ENCODE measurements around the gene SLC16A4. TPM values are rescaled to one million over a fixed set of nuclear protein-coding genes. Genes with fewer than 3 reads are reported as not detected.
A peak's percentile ranks its signal among the peaks of the same experiment; 100 is the strongest.
"Not testable (repeated sequence)": the region's sequence is repeated elsewhere in the genome, so short reads cannot be mapped to it uniquely, and the experiment has no call there.

Gene SLC16A4
- total RNA-seq, 1 donor, result 241 TPM

DNA sequence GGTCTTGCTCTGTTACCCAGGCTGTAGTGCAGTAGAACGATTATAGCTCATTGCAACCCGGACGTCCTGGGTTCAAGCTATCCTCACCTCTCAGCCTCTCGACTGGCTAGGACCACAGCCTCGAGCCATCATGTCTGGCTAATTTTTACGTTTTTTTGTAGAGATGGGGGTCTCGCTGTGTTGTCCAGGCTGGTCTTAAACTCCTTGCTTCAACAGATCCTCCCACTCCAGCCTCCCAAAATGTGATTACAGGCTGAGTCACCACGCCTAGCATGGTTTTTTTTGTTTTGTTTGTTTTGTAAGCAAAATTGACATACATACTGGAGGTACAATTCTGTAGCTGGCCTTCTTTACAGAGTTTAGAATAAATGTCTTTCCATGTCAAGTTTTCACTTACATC, 17.7 kb upstream of the SLC16A4 start:
- TF ChIP-seq, protein P1, sequence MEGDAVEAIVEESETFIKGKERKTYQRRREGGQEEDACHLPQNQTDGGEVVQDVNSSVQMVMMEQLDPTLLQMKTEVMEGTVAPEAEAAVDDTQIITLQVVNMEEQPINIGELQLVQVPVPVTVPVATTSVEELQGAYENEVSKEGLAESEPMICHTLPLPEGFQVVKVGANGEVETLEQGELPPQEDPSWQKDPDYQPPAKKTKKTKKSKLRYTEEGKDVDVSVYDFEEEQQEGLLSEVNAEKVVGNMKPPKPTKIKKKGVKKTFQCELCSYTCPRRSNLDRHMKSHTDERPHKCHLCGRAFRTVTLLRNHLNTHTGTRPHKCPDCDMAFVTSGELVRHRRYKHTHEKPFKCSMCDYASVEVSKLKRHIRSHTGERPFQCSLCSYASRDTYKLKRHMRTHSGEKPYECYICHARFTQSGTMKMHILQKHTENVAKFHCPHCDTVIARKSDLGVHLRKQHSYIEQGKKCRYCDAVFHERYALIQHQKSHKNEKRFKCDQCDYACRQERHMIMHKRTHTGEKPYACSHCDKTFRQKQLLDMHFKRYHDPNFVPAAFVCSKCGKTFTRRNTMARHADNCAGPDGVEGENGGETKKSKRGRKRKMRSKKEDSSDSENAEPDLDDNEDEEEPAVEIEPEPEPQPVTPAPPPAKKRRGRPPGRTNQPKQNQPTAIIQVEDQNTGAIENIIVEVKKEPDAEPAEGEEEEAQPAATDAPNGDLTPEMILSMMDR (IDR thresholded peaks at IDR 0.05; ENCODE audit: insufficient read depth, low read depth, low read length), result no peak
- DNase-seq (ENCODE audit: low read depth), result no peak
- H3K4me3 ChIP-seq (ENCODE audit: low read depth, low read length), result peak overlapping the region; percentile 73

- peak; percentile 94 for DNase-seq (ENCODE audit: low read depth)
- peak within 1 kb of the TSS; percentile 73 for H3K4me3 ChIP-seq (ENCODE audit: low read depth, low read length)
- TF ChIP-seq, protein P1 (IDR thresholded peaks at IDR 0.05; ENCODE audit: insufficient read depth, low read depth, low read length), result no peak
Observed at GRCh38 chr1:110407260-110408210, 16.7 kb upstream of the SLC16A4 start, which contains the start of gene LAMTOR5. Gene LAMTOR5 (minus strand): TSS chr1:110407694. CDS start chr1:110407620, 74 bp downstream.

DNA sequence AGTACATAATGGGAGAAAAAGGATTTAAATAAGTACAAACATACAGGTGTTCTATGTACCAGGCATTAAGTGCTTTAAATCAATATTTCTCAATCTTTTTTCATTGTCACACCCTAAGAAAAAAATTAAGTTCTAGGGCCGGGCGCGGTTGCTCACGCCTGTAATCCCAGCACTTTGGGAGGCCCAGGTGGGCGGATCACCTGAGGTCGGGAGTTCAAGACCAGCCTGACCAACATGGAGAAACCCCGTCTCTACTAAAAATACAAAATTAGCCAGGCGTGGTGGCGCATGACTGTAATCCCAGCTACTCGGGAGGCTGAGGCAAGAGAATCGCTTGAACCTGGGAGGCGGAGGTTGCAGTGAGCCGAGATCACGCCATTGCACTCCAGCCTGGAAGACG, 15.6 kb upstream of the SLC16A4 start:
- H3K4me3 ChIP-seq (ENCODE audit: low read depth, low read length), result peak overlapping the region; percentile 73

DNA sequence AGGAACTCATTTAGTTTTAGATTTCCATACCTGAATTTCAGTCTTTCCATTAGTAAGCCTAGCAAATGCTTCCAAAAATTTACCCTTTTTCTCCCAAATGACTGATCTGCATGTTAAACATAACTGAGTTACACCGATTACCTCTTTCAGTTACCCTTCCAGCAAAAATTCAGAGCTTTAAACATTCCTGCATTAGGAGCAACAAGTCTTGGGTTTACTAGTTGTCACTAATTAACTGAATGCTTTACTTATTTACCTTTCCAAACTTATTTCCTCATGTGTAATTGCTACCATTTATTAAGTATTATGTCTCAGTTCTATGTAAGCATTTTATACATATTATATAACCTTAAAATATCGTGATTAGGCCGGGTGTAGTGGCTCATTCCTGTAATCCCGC, 13.6 kb upstream of the SLC16A4 start:
- no peak for DNase-seq (ENCODE audit: low read depth)
- TF ChIP-seq, protein P1 (IDR thresholded peaks at IDR 0.05; ENCODE audit: insufficient read depth, low read depth, low read length), result no peak
- no peak overlapping the region for H3K4me3 ChIP-seq (ENCODE audit: low read depth, low read length)

More for the DNA sequence above, 15.6 kb upstream of the SLC16A4 start:
- DNase-seq (ENCODE audit: low read depth), result not testable (repeated sequence)

GRCh38 chr1:110403805-110404204, 13.0 kb upstream of the SLC16A4 start:
- TF ChIP-seq, protein P1 (IDR thresholded peaks at IDR 0.05; ENCODE audit: insufficient read depth, low read depth, low read length), result no peak
- H3K4me3 ChIP-seq (ENCODE audit: low read depth, low read length), result no peak overlapping the region

DNA sequence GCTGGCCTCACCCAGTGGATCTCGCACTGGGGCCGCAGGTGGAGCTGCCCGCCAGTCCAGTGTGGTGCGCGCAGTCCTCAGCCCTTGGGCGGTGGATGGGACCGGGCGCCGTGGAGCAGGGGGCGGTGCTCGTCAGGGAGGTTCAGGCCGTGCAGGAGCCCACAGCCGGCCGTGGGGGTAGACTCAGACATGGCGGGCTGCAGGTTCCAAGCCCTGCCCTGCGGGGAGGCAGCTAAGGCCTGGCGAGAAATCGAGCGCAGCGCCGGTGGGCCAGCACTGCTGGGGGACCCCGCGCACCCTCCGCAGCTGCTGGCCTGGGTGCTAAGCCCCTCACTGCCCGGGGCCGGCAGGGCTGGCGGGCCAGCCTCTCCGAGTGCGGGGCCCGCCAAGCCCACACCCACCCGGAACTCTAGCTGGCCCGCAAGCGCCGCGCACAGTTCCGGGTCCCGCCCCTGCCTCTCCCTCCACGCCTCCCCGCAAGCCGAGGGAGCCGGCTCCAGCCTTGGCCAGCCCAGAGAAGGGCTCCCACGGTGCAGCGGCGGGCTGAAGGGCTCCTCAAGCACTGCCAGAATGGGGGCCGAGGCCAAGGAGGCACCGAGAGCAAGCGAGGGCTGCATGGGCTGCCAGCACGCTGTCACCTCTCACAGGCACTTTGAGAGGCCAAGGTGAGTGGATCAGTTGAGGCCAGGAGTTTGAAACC, 5.6 kb upstream of the SLC16A4 start:
- DNase-seq (ENCODE audit: low read depth); H3K4me3 ChIP-seq (ENCODE audit: low read depth, low read length): not testable (repeated sequence)

More at GRCh38 chr1:110403805-110404204, 13.0 kb upstream of the SLC16A4 start:
- no peak for DNase-seq (ENCODE audit: low read depth)

- H3K4me3 ChIP-seq (ENCODE audit: low read depth, low read length), result no peak overlapping the region
- TF ChIP-seq, protein P1 (IDR thresholded peaks at IDR 0.05; ENCODE audit: insufficient read depth, low read depth, low read length), result no peak
Observed at GRCh38 chr1:110394493-110394820, 3.6 kb upstream of the SLC16A4 start.

More at GRCh38 chr1:110394493-110394820, 3.6 kb upstream of the SLC16A4 start:
- DNase-seq (ENCODE audit: low read depth), result no peak

Data from fibroblast of villous mesenchyme (primary cell).